WI38 (cell line): ENCODE data around the gene SHISA8.

Experiments
- H3K4me3 ChIP-seq: 2 replicates; pipeline ENCODE4 v1.5.1; 2011; ENCODE audit warnings: low read depth, mild to moderate bottlenecking, control low read depth, low read length
- TF ChIP-seq, protein P1 (sequence below): IDR thresholded peaks from 2 replicates; pipeline ENCODE4 v1.5.1; 2012; ENCODE audit warnings: low read depth, mild to moderate bottlenecking, control low read depth, low read length

SHISA8 gene

DNA sequence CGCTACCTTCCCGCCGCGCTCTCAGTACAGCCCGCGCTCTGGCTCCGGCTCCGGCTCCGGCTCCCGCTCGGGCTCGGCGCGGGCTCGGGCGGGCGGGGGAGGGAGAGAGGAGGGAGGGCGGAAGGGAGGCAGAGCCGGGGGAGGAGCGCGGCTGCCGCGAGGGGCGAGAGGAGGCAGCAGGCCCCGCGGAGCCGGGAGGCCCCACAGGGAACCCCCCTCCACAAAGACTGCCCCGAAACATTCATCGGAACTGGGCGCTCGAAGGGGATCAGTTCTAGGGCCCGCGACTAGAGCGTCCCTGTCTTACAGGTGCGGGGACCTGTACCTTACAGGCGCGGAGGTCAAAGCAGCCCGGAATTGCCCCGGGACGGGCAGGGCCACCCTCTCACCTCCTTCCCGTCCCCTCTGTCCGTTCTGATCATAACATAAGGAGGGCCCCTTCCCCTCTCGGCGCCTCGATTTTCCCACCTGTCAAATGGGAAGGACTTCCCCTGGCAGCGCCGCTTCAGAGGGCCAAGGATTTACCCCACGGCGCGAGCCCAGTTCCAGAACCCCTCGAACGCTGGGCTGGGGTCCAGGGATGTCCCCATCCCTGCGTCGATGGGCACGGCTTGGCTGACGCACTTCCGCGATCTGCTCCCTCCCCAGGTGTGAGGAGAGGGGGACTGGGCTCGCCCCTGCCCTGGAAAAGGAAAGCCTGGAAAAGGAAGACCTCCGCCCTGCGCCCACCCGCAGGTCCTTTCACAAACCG is at the start of gene SHISA8:
SHISA8 (minus strand) TSS at position 40 of the 751 bp plus-strand sequence. CDS start 407 bp downstream, outside the sequence.
- 0 out of 2 replicates have a peak within 1 kb of the TSS, but pooled peaks have one; percentile 5 for H3K4me3 ChIP-seq
- TF ChIP-seq, protein P1, sequence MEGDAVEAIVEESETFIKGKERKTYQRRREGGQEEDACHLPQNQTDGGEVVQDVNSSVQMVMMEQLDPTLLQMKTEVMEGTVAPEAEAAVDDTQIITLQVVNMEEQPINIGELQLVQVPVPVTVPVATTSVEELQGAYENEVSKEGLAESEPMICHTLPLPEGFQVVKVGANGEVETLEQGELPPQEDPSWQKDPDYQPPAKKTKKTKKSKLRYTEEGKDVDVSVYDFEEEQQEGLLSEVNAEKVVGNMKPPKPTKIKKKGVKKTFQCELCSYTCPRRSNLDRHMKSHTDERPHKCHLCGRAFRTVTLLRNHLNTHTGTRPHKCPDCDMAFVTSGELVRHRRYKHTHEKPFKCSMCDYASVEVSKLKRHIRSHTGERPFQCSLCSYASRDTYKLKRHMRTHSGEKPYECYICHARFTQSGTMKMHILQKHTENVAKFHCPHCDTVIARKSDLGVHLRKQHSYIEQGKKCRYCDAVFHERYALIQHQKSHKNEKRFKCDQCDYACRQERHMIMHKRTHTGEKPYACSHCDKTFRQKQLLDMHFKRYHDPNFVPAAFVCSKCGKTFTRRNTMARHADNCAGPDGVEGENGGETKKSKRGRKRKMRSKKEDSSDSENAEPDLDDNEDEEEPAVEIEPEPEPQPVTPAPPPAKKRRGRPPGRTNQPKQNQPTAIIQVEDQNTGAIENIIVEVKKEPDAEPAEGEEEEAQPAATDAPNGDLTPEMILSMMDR: no peak

DNA sequence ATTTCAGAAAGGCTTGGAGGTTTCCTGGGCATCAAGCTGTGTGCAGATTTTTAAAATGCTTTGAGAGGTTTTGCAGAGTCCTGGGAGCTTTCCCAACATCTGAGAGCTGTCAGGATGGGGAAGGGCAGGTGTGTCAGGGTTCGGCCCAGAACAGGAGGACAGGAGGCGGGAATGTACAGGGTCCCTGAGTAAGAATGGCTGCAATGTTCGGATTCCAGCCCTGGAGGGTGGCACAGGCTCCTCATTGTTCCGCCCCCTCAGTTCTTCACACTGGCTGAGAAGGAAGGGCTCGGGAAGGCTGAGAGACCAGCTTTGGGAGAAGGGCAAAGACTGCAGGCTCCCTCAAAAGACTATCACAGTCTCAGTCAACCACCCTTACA is 49.2 kb upstream of the SHISA8 start:
- TF ChIP-seq, protein P1: no peak
- H3K4me3 ChIP-seq: no peak overlapping the region

DNA sequence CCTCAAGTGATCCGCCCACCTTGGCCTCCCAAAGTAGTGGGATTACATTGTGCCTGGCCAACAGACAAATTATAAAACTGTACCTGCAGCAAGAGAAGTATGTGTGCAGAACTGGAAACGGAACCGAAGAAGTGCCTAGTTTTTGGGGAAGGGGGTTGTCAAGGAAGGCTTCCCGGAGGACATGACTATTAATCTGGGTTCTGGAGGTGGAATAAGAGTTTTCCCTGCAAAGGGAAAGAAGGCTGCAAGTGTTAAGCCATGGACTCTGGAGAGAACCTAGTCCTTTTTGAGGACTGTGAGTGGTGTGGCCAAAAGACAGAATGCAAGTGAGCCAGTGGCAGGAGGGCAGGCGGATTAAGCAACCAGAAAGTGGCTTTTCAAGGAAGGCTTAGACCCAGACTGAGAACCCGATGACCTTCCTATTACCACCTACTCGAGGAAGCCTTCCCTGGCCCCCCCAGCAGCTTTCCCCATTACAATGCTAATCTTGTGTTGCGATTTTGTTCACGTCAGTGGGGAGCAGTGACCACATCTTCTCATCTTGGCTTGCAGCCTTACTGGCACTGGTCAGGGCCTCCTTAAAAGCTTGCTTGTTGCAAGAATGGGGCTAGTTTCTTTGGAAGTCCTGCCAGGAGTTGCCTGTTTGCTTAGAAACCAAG is 48.7 kb upstream of the SHISA8 start:
- H3K4me3 ChIP-seq: no peak overlapping the region
- TF ChIP-seq, protein P1: no peak

DNA sequence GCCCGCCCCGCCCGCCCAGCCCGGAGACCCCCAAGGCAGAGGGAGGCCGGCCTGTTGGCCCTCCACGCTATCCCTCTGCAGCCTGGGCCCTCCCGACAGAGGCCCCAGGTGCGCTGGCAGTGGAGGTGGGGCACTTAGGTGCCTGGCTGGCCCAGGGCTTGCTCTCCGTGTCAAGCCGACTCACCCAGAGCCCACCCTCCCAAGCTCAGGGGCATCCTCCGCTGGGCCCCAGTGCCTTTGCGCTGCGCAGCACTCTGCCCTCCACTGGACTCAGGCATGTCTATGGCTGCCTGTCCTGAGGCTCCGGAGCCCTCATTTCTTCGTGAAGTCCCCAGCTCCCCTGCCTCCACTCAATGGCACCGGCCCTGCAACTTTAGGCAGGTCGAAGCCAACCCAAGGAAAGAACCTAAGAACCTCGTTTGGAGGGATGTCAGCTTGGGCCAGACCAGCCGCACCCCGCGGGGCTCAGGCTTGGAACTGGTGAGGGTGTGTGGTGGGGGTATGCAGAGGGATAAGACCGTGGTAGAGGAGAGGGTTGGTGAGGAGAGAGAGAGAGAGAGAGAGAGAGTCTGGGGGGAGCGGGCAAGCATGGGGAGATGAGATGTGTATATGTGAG is 43.2 kb upstream of the SHISA8 start:
- H3K4me3 ChIP-seq: no peak overlapping the region
- TF ChIP-seq, protein P1: no peak

DNA sequence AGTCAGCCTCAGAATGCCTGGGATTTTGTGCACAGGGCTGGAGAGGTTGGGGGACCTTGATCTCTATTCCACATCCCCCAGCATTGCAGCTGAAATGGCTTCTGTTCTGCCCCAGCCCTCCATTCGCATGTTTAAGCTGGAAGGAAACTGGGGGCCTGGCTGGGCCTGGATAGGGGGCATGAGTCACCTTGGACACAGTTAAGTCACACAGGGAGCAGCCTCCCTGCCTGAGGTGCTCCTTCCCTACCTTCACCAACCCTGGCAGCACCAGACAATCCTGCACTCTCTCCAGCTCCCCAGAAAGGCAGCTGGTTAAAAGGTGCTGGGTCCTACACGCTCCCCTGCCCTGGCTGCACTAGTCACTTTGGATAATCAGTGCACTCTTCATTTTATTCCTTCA is 37.8 kb upstream of the SHISA8 start:
- no peak overlapping the region for H3K4me3 ChIP-seq
- TF ChIP-seq, protein P1: no peak

DNA sequence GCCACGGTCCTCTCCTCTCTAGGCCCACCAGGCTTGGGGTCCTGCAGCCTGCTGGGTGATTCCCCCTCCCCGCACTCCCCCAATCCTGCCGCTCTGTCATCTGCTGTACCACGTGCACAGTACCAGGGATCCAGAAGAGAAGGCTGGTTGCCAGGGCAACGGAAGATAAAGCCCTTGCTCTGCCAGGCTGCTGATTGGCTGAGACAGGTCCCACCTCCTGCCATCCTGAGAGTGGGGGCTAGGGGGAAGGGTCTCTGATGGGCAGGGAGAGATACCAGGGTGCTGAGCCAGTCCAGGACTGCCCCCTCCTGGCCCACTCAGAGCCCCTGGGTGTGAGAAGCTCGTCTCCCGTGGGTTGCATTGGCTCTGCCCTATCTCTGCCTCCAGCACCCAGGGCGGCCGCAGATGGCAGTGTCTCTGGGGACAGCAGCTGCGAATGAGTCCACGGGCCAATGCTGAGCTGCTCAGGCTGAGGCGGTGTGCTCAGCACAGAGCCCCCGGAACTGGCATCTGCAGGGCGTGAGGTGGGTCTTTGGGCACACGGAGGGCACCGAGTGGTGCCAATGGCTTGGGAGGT is 37.1 kb upstream of the SHISA8 start, which contains the start of gene SMIM45:
SMIM45 (plus strand) TSS at position 253 of the 577 bp plus-strand sequence.
- H3K4me3 ChIP-seq: no peak within 1 kb of the TSS
- TF ChIP-seq, protein P1: no peak
